Lung (tissue), 12 donors: ENCODE measurements around the gene B3GALNT2. TPM values are rescaled to one million over a fixed set of nuclear protein-coding genes. Genes with fewer than 3 reads are reported as not detected.

Experiments used
- ATAC-seq: fragments of 200-7000 bp; cut with Tn5 transposase; one replicate; pipeline ENCODE4 v1.9.1; 2020; ENCODE audit warnings: moderate number of reproducible peaks; ENCODE audit not compliant: insufficient read depth, low FRiP score
- DNase-seq, 3 donors: peaks; one replicate each; pipeline ENCODE4 v3.0.0-alpha.2; 2013 to 2017
- H3K27ac ChIP-seq, 2 donors: one replicate each; pipeline ENCODE4 v1.5.1; 2013; ENCODE audit warnings: mild to moderate bottlenecking in 2 of 2, moderate library complexity in 2 of 2, control low read depth in 1 of 2, inconsistent platforms in 1 of 2, low read depth in 1 of 2, low read length in 1 of 2
- H3K27me3 ChIP-seq, 3 donors: one replicate each; pipeline ENCODE4 v1.5.1; 2013; ENCODE audit warnings: low read length in 2 of 3; ENCODE audit not compliant: control insufficient read depth in 3 of 3, insufficient read depth in 3 of 3
- H3K36me3 ChIP-seq, 4 donors: one replicate each; pipeline ENCODE4 v1.5.1; 2013; ENCODE audit warnings: low read length in 4 of 4, mild to moderate bottlenecking in 1 of 4, moderate library complexity in 1 of 4; ENCODE audit not compliant: control insufficient read depth in 4 of 4, insufficient read depth in 4 of 4
- H3K4me1 ChIP-seq, 5 donors: one replicate each; pipeline ENCODE4 v1.5.1; 2013; ENCODE audit warnings: low read length in 5 of 5, mild to moderate bottlenecking in 2 of 5, moderate library complexity in 1 of 5; ENCODE audit not compliant: control insufficient read depth in 5 of 5, insufficient read depth in 5 of 5
- H3K4me3 ChIP-seq: one replicate; pipeline ENCODE4 v1.5.1; 2013; ENCODE audit warnings: mild to moderate bottlenecking, control low read depth, moderate library complexity
- H3K9ac ChIP-seq, 2 donors: one replicate each; pipeline ENCODE4 v1.5.1; 2013; ENCODE audit warnings: low read length in 2 of 2, control low read depth in 1 of 2; ENCODE audit not compliant: insufficient read depth in 1 of 2
- H3K9me3 ChIP-seq, 4 donors: one replicate each; pipeline ENCODE4 v1.5.1; 2013; ENCODE audit warnings: low read length in 3 of 4, mild to moderate bottlenecking in 1 of 4, moderate library complexity in 1 of 4; ENCODE audit not compliant: control insufficient read depth in 4 of 4, insufficient read depth in 3 of 4
- CTCF ChIP-seq: IDR thresholded peaks from 2 replicates; pipeline ENCODE4 v1.5.1; 2012; ENCODE audit warnings: mild to moderate bottlenecking; ENCODE audit errors: control extremely low read depth, extremely low read depth
- WGBS, 2 donors: extraction: QIAGEN DNeasy Blood & Tissue Kit; methylation state at CpG; one replicate each; pipeline ENCODE4 v1.1.7; 2013; 5-methylcytosine and 5-hydroxymethylcytosine counted together
- polyA plus RNA-seq, 2 donors: library from polyadenylated mRNA; stranded (reverse); fragments of 200-250 nt; gene quantifications; one replicate each; pipeline ENCODE4 v1.2.1, GENCODE V29; 2013
- total RNA-seq, 2 donors: library from RNA; depleted of rRNA in 1 of 2; stranded (reverse); fragments of >200 nt in 1 of 2; gene quantifications; one replicate each; pipeline ENCODE4 v1.2.1, GENCODE V29; 2014 to 2021
- donor health status: control.
- donor health status: control.
- donor health status: Bipolar disorder and iron deficiency.
- donor health status: healthy.
- donor health status: DM: yes; HTN: yes; CAD: no.

The B3GALNT2 gene
- total and polyA plus RNA-seq, 4 donors, result 2.3 to 30.8 (median 11.3) TPM

GRCh38 chr1:235450433-235450832 is 53.8 kb downstream of the B3GALNT2 start:
- Histone ChIP-seq H3K4me1 (no peaks in the 10 kb centered on the region), H3K4me3 (no peak overlapping the region), H3K9me3 (peaks cover 0 to 2% (median 0%) of the 10 kb centered on the region in 4 donors), H3K27ac (no peak overlapping the region), H3K36me3 (peaks cover 10 to 32% (median 25%) of the 10 kb centered on the region in 4 donors), H3K9ac (no peak overlapping the region), H3K27me3 (no peaks in the 10 kb centered on the region)
- no peak for TF ChIP-seq CTCF
- DNase-seq (peak in 1 of 3 donors; percentile 10), ATAC-seq (peak; percentile 76)
- 65 to 86% methylated on average over 5 of the region's 5 CpGs for WGBS, 2 donors

- DNase-seq (no peak), ATAC-seq (no peak)
- H3K4me1 ChIP-seq, result no peaks in the 10 kb centered on the region
- no peak overlapping the region for H3K4me3 ChIP-seq
- H3K36me3 ChIP-seq, result peaks cover 15 to 40% (median 28%) of the 10 kb centered on the region in 4 donors
- WGBS, 2 donors, result 88 to 90% methylated on average over 7 of the region's 7 CpGs
- H3K9ac ChIP-seq, result no peak overlapping the region
- H3K27ac ChIP-seq, result no peak overlapping the region
- no peaks in the 10 kb centered on the region for H3K27me3 ChIP-seq
- TF ChIP-seq CTCF, result no peak
- H3K9me3 ChIP-seq, result peaks cover 0 to 2% (median 0%) of the 10 kb centered on the region in 4 donors
These were observed 55.6 kb downstream of the B3GALNT2 start for GRCh38 chr1:235448616-235449015.

GRCh38 chr1:235442788-235443429 is 61.3 kb downstream of the B3GALNT2 start:
- Histone ChIP-seq H3K9ac (no peak overlapping the region), H3K4me1 (no peaks in the 10 kb centered on the region), H3K27me3 (no peaks in the 10 kb centered on the region), H3K36me3 (peaks cover 12 to 36% (median 33%) of the 10 kb centered on the region in 4 donors), H3K27ac (no peak overlapping the region), H3K4me3 (no peak overlapping the region), H3K9me3 (no peaks in the 10 kb centered on the region)
- ATAC-seq (no peak), DNase-seq (no peak)
- no peak for TF ChIP-seq CTCF
- WGBS, 2 donors, result 85 to 90% methylated on average over 9 of the region's 9 CpGs
